ENCODE measurements around the gene MDP1.
A peak's percentile ranks its signal among the peaks of the same experiment; 100 is the strongest.
"Not testable (repeated sequence)": the region's sequence is repeated elsewhere in the genome, so short reads cannot be mapped to it uniquely, and the experiment has no call there.

MDP1 gene

DNA sequence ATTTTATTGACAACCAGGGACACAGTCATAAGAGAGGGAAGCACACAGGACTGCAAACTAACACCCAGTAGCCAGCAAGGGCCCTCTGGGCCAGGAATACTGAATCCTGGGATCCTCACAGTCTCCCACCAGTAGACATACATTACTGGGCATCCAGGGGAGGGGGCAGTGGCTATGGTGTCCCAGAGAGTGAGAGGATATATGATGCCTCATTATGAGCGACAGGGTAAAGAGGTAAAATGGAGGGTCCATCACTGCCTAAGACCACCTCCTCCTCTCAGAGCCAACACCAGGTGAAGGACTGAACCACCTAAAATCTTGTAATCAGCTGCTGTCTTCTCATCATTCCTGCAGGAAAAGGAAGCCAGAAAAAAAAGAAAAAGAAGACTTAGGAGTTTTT lies 1.0 kb upstream of the MDP1 start:
- H3K9me3 ChIP-seq (ENCODE audit: control insufficient read depth, low read length); H3K4me3 ChIP-seq (ENCODE audit: low read length); H3K36me3 ChIP-seq (ENCODE audit: control insufficient read depth, insufficient read depth, low read length); H3K4me1 ChIP-seq (ENCODE audit: control insufficient read depth, insufficient read depth, low read length); H3K9ac ChIP-seq (ENCODE audit: low read length); H3K27me3 ChIP-seq (ENCODE audit: control insufficient read depth, insufficient read depth, low read length): not testable (repeated sequence)

DNA sequence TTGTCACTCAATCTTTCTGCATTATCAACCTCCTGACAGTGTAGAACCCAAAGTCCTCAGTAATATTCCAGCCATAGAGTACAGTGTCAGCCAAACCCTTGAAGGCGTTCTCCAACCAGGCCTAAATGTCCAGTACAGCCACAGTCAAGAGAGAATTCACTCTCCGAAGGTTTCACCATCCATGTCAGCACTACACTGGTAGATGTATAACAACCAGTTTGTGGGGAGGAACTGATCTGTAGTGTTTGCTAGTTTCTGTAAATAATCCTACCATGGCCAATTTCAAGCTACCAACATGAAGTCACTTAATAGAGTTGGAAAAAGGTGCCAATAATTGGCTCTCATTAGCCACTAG lies 456 bp upstream of the MDP1 start:
- H3K4me1 ChIP-seq (ENCODE audit: control insufficient read depth, insufficient read depth, low read length): peaks cover 10% of the 10 kb centered on the region
- H3K9ac ChIP-seq (ENCODE audit: low read length): no peak overlapping the region
- no peaks in the 10 kb centered on the region for H3K27me3 ChIP-seq (ENCODE audit: control insufficient read depth, insufficient read depth, low read length)
- H3K36me3 ChIP-seq (ENCODE audit: control insufficient read depth, insufficient read depth, low read length): peaks cover 6% of the 10 kb centered on the region
- no peaks in the 10 kb centered on the region for H3K9me3 ChIP-seq (ENCODE audit: control insufficient read depth, low read length)
- H3K4me3 ChIP-seq (ENCODE audit: low read length): no peak overlapping the region

DNA sequence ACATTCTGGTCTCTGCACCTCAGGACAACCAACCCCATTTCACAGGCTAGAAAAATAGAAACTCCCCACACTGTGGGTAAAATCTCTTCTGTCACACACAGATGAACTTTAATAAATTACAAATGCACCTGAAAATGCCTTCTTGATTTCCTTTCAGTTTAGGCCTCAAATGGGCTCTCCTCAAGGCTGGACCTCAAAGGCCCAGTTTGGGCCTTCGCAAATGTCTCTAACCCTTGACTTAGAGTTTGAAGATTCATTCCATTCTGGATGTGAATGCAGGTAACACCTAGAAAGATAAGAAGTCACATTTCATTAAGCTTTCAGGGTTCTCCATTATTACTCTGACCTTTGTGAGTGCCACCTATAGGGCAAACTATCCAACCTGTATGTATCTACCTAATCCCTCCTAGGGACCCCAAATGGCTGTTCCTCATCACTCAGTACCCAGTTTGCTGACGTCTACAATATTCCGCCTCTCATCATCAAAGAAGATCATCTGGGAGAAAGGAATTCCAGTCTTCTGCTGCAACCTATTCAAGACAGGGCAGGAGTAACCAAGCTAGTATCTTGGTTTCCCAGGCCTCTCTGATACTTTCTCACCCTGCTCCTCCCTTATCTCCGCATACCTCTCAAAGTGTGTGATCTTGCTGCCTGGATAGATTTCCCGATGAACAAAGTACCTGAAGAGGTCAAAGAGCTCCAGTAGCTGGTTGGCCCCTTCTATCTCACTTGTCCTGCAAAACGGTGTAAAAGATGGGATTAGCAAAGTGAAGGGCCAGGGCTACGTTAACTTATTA lies 1.8 kb downstream of the MDP1 start:
- no peak overlapping the region for H3K4me3 ChIP-seq (ENCODE audit: low read length)
- H3K9me3 ChIP-seq (ENCODE audit: control insufficient read depth, low read length): no peaks in the 10 kb centered on the region
- H3K4me1 ChIP-seq (ENCODE audit: control insufficient read depth, insufficient read depth, low read length): peaks cover 10% of the 10 kb centered on the region

DNA sequence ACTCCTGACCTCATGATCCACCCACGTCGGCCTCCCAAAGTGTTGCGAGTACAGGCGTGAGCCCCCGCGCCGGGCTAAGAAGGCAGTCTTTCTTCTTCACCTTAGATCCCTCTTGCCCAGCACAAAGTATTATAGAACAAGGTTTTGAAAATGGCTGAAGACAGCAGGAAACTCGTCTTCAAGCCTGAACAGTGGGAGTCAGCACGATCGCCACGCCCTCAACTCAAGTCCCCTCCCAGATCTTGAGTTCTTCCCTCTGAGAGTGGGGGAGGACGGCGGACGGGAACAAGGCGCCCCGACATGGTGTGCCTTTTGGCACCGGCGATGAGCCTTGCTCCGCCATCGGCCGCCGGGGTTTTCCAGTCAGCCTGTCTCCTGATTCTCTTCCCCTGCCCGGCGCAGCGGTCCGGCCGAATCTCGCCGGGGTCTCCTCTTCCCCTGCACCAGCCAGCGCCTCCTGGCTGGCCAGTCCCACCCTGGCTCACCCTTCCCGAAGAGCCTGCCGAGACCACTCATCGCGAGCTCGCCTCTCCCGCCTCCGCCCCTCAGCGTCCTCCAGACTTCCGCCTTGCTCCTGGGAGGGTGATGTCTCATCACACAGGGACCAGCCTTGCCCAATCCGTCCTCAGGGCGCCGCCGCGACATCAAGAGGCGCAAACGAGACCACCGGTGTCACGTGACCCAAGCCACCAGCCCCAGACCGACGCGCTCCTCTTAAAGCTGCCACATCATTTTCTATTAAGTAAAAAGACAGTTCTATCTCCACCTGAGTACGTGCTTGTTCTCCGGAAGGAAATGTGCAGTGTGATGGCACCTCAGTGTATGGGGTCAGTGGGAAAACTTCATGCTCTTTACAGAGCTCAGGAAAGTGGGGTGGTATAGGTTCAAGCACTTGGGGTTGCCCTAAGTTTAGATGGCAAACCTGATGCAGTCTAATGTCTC lies 2.7 kb downstream of the MDP1 start, which contains the start of gene CHMP4A:
Gene CHMP4A (minus strand): TSS at position 565 of the 942 bp plus-strand sequence. CDS start 49 bp downstream, at position 516.
- H3K36me3 ChIP-seq (ENCODE audit: control insufficient read depth, insufficient read depth, low read length): peaks cover 9% of the 10 kb centered on the region
- no peaks in the 10 kb centered on the region for H3K27me3 ChIP-seq (ENCODE audit: control insufficient read depth, insufficient read depth, low read length)
- peak within 1 kb of the TSS; percentile 67 for H3K4me3 ChIP-seq (ENCODE audit: low read length)
- peaks cover 10% of the 10 kb centered on the region for H3K4me1 ChIP-seq (ENCODE audit: control insufficient read depth, insufficient read depth, low read length)
- H3K9ac ChIP-seq (ENCODE audit: low read length): peak within 1 kb of the TSS; percentile 87
- H3K9me3 ChIP-seq (ENCODE audit: control insufficient read depth, low read length): no peaks in the 10 kb centered on the region

More for the DNA sequence above, 1.8 kb downstream of the MDP1 start:
- Histone ChIP-seq H3K36me3 (ENCODE audit: control insufficient read depth, insufficient read depth, low read length) (peaks cover 9% of the 10 kb centered on the region), H3K9ac (ENCODE audit: low read length) (peak overlapping the region; percentile 87), H3K27me3 (ENCODE audit: control insufficient read depth, insufficient read depth, low read length) (no peaks in the 10 kb centered on the region)

DNA sequence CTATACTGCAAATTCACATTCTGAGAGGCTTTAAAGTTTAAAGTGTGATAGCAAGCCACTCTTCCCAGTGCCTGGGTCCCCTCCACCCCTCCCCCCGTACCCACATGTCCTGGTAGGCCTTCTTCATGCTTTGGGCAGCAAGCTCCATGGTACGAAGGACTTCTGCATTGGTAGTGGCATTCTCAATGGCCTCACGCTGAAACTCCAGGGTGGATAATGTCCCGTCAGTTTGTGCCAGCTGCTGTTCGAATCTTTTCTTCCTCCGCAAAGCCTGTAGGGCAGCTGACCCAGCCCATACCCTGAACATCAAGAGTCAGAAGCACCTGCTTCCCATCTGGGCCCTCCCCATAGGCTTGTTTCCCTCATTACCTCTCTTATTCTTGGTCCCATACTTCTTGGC lies 4.6 kb downstream of the MDP1 start:
- H3K4me3 ChIP-seq (ENCODE audit: low read length): no peak overlapping the region
- H3K4me1 ChIP-seq (ENCODE audit: control insufficient read depth, insufficient read depth, low read length): peaks cover 10% of the 10 kb centered on the region
- H3K36me3 ChIP-seq (ENCODE audit: control insufficient read depth, insufficient read depth, low read length): peaks cover 4% of the 10 kb centered on the region
- no peaks in the 10 kb centered on the region for H3K9me3 ChIP-seq (ENCODE audit: control insufficient read depth, low read length)
- H3K9ac ChIP-seq (ENCODE audit: low read length): no peak overlapping the region
- H3K27me3 ChIP-seq (ENCODE audit: control insufficient read depth, insufficient read depth, low read length): no peaks in the 10 kb centered on the region

DNA sequence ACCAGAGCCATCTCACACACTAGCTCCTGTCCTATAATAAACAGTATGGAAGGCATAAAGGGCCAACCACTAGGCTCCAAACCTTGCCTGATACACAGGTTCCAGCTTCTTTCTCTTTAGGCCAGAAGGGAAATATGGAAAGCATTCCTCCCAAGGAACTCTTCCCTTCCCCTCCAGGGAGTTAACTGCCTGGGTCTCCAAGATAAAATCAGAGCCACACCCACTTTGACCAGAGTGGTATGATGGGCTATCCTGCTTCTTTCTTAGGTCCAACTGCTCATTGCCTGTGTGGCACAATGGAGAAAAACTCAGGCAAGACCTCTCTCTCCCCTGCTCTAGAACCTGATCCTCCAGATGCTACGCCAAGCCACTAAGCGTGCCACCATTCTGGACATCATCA lies 8.2 kb downstream of the MDP1 start:
- H3K9me3 ChIP-seq (ENCODE audit: control insufficient read depth, low read length): no peaks in the 10 kb centered on the region
- no peak overlapping the region for H3K4me3 ChIP-seq (ENCODE audit: low read length)
- H3K36me3 ChIP-seq (ENCODE audit: control insufficient read depth, insufficient read depth, low read length): peaks cover 6% of the 10 kb centered on the region
- H3K27me3 ChIP-seq (ENCODE audit: control insufficient read depth, insufficient read depth, low read length): no peaks in the 10 kb centered on the region
- H3K9ac ChIP-seq (ENCODE audit: low read length): no peak overlapping the region
- no peaks in the 10 kb centered on the region for H3K4me1 ChIP-seq (ENCODE audit: control insufficient read depth, insufficient read depth, low read length)

DNA sequence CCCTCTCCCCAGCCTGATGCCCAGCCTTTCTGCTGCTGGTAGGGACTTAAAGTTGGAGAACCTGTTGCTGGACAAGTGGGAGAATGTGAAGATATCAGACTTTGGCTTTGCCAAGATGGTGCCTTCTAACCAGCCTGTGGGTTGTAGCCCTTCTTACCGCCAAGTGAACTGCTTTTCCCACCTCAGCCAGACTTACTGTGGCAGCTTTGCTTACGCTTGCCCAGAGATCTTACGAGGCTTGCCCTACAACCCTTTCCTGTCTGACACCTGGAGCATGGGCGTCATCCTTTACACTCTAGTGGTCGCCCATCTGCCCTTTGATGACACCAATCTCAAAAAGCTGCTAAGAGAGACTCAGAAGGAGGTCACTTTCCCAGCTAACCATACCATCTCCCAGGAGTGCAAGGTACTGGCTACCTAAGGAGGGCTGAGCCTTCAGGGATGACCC lies 8.7 kb downstream of the MDP1 start:
- Histone ChIP-seq H3K9me3 (ENCODE audit: control insufficient read depth, low read length) (no peaks in the 10 kb centered on the region), H3K36me3 (ENCODE audit: control insufficient read depth, insufficient read depth, low read length) (peaks cover 6% of the 10 kb centered on the region), H3K4me1 (ENCODE audit: control insufficient read depth, insufficient read depth, low read length) (no peaks in the 10 kb centered on the region), H3K9ac (ENCODE audit: low read length) (no peak overlapping the region), H3K4me3 (ENCODE audit: low read length) (no peak overlapping the region), H3K27me3 (ENCODE audit: control insufficient read depth, insufficient read depth, low read length) (no peaks in the 10 kb centered on the region)

DNA sequence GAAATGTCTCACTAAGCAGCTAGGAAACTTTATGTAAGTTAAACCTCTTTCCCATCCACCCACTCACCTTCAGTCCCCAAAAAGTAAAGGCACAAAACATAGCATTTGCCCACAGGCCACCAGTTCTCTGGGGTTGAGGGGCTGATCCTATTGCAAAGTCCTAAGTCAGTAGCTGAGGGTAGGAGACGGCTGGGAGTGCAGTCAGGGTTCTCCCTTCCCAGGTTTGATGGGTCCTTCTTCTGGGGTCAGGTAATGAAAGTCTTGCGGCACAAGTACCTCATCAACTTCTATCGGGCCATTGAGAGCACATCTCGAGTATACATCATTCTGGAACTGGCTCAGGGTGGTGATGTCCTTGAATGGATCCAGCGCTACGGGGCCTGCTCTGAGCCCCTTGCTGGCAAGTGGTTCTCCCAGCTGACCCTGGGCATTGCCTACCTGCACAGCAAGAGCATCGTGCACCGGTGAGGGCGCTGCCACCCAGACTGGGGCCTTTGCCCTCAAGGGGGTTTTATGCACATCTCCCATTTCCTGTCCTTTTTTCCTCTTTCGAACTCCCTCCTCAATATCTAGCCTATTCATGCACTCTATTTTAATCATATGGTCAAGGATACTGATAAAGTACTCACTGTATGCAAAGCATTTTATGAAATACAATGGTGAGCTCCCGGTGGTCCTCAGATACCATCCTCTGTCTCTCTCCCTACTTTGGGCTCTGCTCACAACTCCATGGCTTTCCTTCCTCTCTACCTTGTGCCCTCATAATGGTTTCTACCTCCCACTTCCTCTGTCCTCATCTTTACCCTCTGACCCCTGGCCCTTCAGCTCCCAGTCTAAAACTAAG lies 9.4 kb downstream of the MDP1 start:
- H3K36me3 ChIP-seq (ENCODE audit: control insufficient read depth, insufficient read depth, low read length): peaks cover 6% of the 10 kb centered on the region
- no peaks in the 10 kb centered on the region for H3K4me1 ChIP-seq (ENCODE audit: control insufficient read depth, insufficient read depth, low read length)

DNA sequence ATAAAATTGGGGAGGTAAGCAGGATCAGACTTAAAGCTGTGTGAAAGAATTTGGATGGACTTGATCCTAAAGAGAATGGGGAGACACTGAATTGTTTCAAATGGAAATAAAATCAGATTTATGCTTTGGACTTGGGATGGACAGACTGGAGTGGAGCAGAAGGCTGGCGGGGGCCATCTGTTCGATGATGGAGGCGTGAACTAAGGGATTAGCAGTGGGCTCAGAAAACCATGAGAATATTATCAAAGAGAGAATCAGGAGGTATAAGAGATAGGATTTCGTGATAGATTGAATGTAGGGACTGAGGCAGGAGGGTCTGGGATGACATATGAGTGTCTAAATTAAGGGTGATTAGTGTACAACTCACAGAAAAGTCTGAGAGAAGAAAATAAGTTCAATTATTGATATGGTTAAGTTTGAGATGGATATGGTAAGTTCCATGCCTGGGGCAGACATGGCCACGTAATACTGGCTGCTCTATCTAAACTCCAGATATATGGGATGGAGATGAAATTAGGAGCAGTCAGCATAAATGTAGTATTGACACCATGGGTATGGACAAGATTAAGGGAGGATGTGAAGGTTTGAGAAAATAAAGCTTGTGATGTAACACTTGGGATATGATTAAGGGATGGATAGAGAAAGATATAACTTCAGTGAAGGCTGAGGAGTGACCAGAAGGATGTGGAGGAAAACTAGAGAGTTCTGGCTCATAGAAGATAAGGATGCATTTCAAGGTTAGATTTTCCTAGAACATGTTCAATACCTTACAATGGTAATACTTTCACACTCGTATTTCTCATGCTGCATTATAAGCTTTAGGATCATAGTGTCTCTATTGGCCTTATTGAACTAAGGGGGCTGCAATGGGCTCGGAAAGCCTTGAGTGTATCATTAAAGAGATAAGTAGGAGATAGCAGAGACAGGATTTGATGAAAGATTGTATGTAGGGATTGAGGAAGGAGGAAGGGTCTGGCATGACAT lies 11.4 kb downstream of the MDP1 start:
- Histone ChIP-seq H3K9ac (ENCODE audit: low read length) (no peak overlapping the region), H3K4me1 (ENCODE audit: control insufficient read depth, insufficient read depth, low read length) (no peaks in the 10 kb centered on the region), H3K4me3 (ENCODE audit: low read length) (no peak overlapping the region), H3K27me3 (ENCODE audit: control insufficient read depth, insufficient read depth, low read length) (no peaks in the 10 kb centered on the region), H3K36me3 (ENCODE audit: control insufficient read depth, insufficient read depth, low read length) (peaks cover 6% of the 10 kb centered on the region), H3K9me3 (ENCODE audit: control insufficient read depth, low read length) (no peaks in the 10 kb centered on the region)

More for the DNA sequence above, 9.4 kb downstream of the MDP1 start:
- no peaks in the 10 kb centered on the region for H3K9me3 ChIP-seq (ENCODE audit: control insufficient read depth, low read length)
- H3K4me3 ChIP-seq (ENCODE audit: low read length): no peak overlapping the region
- H3K27me3 ChIP-seq (ENCODE audit: control insufficient read depth, insufficient read depth, low read length): no peaks in the 10 kb centered on the region
- H3K9ac ChIP-seq (ENCODE audit: low read length): no peak overlapping the region

DNA sequence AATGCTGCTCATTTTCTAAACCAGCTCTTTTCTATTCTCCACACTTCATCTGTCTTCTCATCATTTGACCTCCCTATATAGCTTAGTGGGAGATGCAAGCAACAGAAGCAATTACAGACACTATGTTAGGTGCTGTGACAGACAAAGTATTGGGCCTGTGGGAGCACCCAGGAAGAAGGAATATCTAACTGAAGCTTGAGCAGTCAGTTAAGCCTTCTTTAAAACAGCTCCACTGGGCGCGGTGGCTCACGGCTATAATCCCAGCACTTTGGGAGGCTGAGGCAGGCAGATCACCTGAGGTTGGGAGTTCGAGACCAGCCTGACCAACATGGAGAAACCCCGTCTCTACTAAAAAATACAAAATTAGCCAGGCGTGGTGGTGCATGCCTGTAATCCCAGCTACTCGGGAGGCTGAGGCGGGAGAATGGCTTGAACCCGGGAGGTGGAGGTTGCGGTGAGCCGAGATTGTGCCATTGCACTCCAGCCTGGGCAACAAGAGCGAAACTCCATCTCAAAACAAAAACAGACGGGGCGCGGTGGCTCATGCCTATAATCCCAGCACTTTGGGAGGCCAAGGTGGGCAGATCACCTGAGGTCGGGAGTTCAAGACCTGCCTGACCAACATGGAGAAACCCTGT lies 12.5 kb downstream of the MDP1 start:
- not testable (repeated sequence) for H3K36me3 ChIP-seq (ENCODE audit: control insufficient read depth, insufficient read depth, low read length); H3K9me3 ChIP-seq (ENCODE audit: control insufficient read depth, low read length); H3K4me3 ChIP-seq (ENCODE audit: low read length); H3K27me3 ChIP-seq (ENCODE audit: control insufficient read depth, insufficient read depth, low read length); H3K4me1 ChIP-seq (ENCODE audit: control insufficient read depth, insufficient read depth, low read length); H3K9ac ChIP-seq (ENCODE audit: low read length)
